Activated CD8-positive, alpha-beta T cell treated with anti-CD3 and anti-CD28 coated beads for 36 hours (primary cell): Measurements from ENCODE around the gene RAI1. TPM values are rescaled to one million over a fixed set of nuclear protein-coding genes. Genes with fewer than 3 reads are reported as not detected.

Experiments
- ATAC-seq: fragments of 200-7000 bp; cut with Tn5 transposase; one replicate; pipeline ENCODE4 v1.10.0; 2021; ENCODE audit warnings: mild to moderate bottlenecking, moderate library complexity
- CTCF ChIA-PET: fragments of 350-600 bp; sonication (Branson Sonifier 250); formaldehyde crosslinking; loops from one replicate; lab custom pipeline; 2021; ENCODE audit warnings: antibody characterized with exemption; lab: Charles Lee
- POLR2A ChIA-PET: fragments of 350-600 bp; sonication (Branson Sonifier 250); formaldehyde crosslinking; loops from one replicate; lab custom pipeline; 2021; ENCODE audit warnings: antibody characterized with exemption; lab: Charles Lee
- DNase-seq: peaks from one replicate; pipeline ENCODE4 v3.0.0-alpha.2; 2020
- H3K27ac Mint-ChIP-seq: one replicate; pipeline ENCODE4 v1.8.0; 2021; ENCODE audit warnings: mild to moderate bottlenecking, mixed read lengths
- H3K27me3 Mint-ChIP-seq: one replicate; pipeline ENCODE4 v1.8.0; 2021; ENCODE audit warnings: mixed read lengths
- H3K36me3 Mint-ChIP-seq: one replicate; pipeline ENCODE4 v1.8.0; 2021; ENCODE audit warnings: low read depth, mixed read lengths
- H3K4me1 Mint-ChIP-seq: one replicate; pipeline ENCODE4 v1.8.0; 2021; ENCODE audit warnings: low read depth, mixed read lengths
- H3K4me3 Mint-ChIP-seq: one replicate; pipeline ENCODE4 v1.8.0; 2021; ENCODE audit warnings: mild to moderate bottlenecking, moderate library complexity, mixed read lengths
- H3K9me3 Mint-ChIP-seq: one replicate; pipeline ENCODE4 v1.8.0; 2021; ENCODE audit warnings: mixed read lengths
- intact Hi-C: fragments of 100-400 bp; cut with micrococcal nuclease; formaldehyde crosslinking; loops from one replicate; pipeline ENCODE4 v1.10.0; 2022
- total RNA-seq, 2 experiments: library from RNA; stranded (reverse); gene quantifications; one replicate each; pipeline ENCODE4 v1.2.3, GENCODE V29; 2021
- TF ChIP-seq, protein P1 (sequence below): fragments of 200-600 bp; IDR thresholded peaks from one replicate; pipeline ENCODE4 v1.8.0; 2022; ENCODE audit warnings: antibody characterized with exemption, mild to moderate bottlenecking

RAI1 gene
- total RNA-seq, 2 experiments from 2014 or later, result 18.1 to 20.3 TPM

DNA sequence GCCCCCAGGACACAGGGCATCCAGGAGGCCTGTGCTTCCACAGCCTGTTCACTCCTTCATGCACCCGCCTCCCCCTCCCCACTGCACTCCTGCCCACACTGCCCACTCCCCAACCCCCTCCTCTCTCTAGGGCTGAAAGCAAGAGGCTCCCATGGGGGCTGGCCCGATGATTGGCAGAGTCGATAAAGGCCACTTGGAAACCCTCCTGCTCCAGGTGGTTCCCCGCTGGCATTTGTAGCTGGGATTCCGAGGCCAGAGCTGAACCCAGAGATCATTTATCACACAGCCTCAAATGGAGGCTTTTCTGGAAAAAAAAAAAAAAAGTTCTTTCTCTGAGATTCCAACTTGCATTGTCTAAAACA is 81.5 kb downstream of the RAI1 start:
- intact Hi-C loops, result no loop called here
- Mint-ChIP-seq H3K4me1 (peaks cover 37% of the 10 kb centered on the region), H3K4me3 (no peak overlapping the region), H3K27me3 (no peaks in the 10 kb centered on the region), H3K36me3 (no peaks in the 10 kb centered on the region), H3K9me3 (no peaks in the 10 kb centered on the region), H3K27ac (no peak overlapping the region)
- ATAC-seq (no peak), DNase-seq (no peak)
- ChIA-PET CTCF (interaction anchor here (1.2 to 2.4 kb wide), 2 partner anchors 12 to 22 kb away, joined by 3 to 6 read pairs; no protein-coding TSS in a partner anchor), POLR2A (no interaction called here)
- TF ChIP-seq, protein P1, sequence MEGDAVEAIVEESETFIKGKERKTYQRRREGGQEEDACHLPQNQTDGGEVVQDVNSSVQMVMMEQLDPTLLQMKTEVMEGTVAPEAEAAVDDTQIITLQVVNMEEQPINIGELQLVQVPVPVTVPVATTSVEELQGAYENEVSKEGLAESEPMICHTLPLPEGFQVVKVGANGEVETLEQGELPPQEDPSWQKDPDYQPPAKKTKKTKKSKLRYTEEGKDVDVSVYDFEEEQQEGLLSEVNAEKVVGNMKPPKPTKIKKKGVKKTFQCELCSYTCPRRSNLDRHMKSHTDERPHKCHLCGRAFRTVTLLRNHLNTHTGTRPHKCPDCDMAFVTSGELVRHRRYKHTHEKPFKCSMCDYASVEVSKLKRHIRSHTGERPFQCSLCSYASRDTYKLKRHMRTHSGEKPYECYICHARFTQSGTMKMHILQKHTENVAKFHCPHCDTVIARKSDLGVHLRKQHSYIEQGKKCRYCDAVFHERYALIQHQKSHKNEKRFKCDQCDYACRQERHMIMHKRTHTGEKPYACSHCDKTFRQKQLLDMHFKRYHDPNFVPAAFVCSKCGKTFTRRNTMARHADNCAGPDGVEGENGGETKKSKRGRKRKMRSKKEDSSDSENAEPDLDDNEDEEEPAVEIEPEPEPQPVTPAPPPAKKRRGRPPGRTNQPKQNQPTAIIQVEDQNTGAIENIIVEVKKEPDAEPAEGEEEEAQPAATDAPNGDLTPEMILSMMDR, result no peak

DNA sequence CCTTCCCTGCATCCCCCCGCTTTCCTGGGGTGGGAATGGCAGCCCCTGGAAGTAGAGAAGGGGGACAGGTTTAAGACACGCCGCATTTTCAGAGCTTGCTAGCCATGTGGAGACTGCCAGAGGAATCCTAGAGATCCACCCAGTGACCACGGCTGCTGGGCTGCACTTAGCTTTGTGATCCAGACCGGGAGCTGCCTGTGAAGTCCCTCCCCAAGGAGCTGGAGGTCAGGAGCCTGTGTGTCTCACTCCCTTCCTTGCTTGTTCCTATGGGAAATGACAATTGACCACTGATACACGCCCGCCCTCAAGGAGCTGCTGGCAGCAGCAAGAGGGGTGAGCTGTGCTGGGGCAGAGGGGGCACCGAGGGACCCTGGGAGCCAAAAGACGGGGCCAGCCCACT is 81.9 kb downstream of the RAI1 start:
- no peaks in the 10 kb centered on the region for H3K36me3 Mint-ChIP-seq
- no peak for ATAC-seq
- no peak for DNase-seq
- no peak overlapping the region for H3K27ac Mint-ChIP-seq
- POLR2A ChIA-PET, result interaction anchor here (0.9 to 1.6 kb wide), 3 partner anchors 8 to 98 kb away, joined by 3 read pairs; no protein-coding TSS in a partner anchor
- H3K9me3 Mint-ChIP-seq, result no peaks in the 10 kb centered on the region
- CTCF ChIA-PET, result interaction anchor here (0.8 to 2.4 kb wide), 3 partner anchors 11 to 49 kb away, joined by 3 to 6 read pairs (median 3); no protein-coding TSS in a partner anchor
- TF ChIP-seq, protein P1, result no peak
- peaks cover 33% of the 10 kb centered on the region for H3K4me1 Mint-ChIP-seq
- H3K27me3 Mint-ChIP-seq, result no peaks in the 10 kb centered on the region
- H3K4me3 Mint-ChIP-seq, result no peak overlapping the region
- intact Hi-C loops, result no loop called here

DNA sequence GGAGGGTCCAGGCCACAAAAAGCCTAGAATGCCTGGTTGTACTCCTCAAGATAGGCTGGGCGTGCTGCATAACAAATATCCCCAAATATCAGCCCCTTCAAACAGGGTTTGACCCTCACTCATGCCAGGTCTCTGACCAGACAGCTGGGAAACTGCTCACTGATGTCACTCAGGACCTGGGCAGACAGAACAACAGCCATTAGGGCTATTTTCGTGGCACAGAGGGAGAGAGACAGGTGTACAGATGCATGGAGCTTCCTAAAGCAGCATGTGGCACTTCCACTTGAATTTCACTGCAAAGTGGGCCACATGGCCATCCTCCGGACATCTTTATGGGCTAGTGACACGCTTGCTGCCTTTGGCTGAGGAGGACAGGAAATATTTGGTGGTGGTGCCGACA is 82.5 kb downstream of the RAI1 start:
- intact Hi-C loops, result no loop called here
- H3K27ac Mint-ChIP-seq, result peak overlapping the region; percentile 17
- POLR2A ChIA-PET, result interaction anchor here (0.9 to 1.6 kb wide), 3 partner anchors 9 to 98 kb away, joined by 3 read pairs; no protein-coding TSS in a partner anchor

GRCh38 chr17:17765359-17766076 is 84.3 kb downstream of the RAI1 start:
- TF ChIP-seq, protein P1, result no peak
- Mint-ChIP-seq H3K27me3 (no peaks in the 10 kb centered on the region), H3K9me3 (no peaks in the 10 kb centered on the region), H3K4me3 (no peak overlapping the region), H3K4me1 (peaks cover 30% of the 10 kb centered on the region), H3K36me3 (no peaks in the 10 kb centered on the region), H3K27ac (peak overlapping the region; percentile 32)
- peak; percentile 44 for ATAC-seq
- ChIA-PET CTCF (interaction anchor here (1.1 kb wide), 1 partner anchor 8 kb away, joined by 3 read pairs; no protein-coding TSS in a partner anchor), POLR2A (interaction anchor here (1.0 to 1.5 kb wide), 2 partner anchors 12 to 17 kb away, joined by 3 read pairs; no protein-coding TSS in a partner anchor)
- intact Hi-C loops, result no loop called here
- no peak for DNase-seq

More for the DNA sequence above, 82.5 kb downstream of the RAI1 start:
- no peaks in the 10 kb centered on the region for H3K27me3 Mint-ChIP-seq
- TF ChIP-seq, protein P1, result no peak
- no peak overlapping the region for H3K4me3 Mint-ChIP-seq
- CTCF ChIA-PET, result interaction anchor here (0.8 to 2.4 kb wide), 2 partner anchors 11 to 49 kb away, joined by 3 to 6 read pairs; no protein-coding TSS in a partner anchor
- H3K4me1 Mint-ChIP-seq, result peaks cover 30% of the 10 kb centered on the region
- ATAC-seq, result no peak
- H3K36me3 Mint-ChIP-seq, result no peaks in the 10 kb centered on the region
- no peaks in the 10 kb centered on the region for H3K9me3 Mint-ChIP-seq
- no peak for DNase-seq
